HepG2 (cell line): Measurements from ENCODE around the gene TRIM54. TPM values are rescaled to one million over a fixed set of nuclear protein-coding genes. Genes with fewer than 3 reads are reported as not detected.

Experiments used
- CBX2 ChIP-seq, 2 experiments: fragments of 200-600 bp in 1 of 2; sonication (generic); formaldehyde crosslinking in 1 of 2; IDR thresholded peaks; 2 replicates each; pipeline versions ENCODE4 v1.7.0 to v1.8.1; 2018 to 2022; ENCODE audit warnings: low read depth in 2 of 2, low read length in 1 of 2, mild to moderate bottlenecking in 1 of 2, missing genetic modification reagents in 1 of 2
- GTF2F1 ChIP-seq: fragments of 150-350 bp; IDR thresholded peaks from 2 replicates; pipeline ENCODE4 v1.6.1; 2014; ENCODE audit warnings: low read length
- HNRNPH1 ChIP-seq: fragments of 200-400 bp; formaldehyde crosslinking; optimal IDR thresholded peaks from 2 replicates; pipeline ENCODE3; 2017; ENCODE audit warnings: mild to moderate bottlenecking, low read depth, low read length
- MYC ChIP-seq: sonication (generic); formaldehyde crosslinking; IDR thresholded peaks from 2 replicates; pipeline ENCODE4 v1.9.0; 2021; ENCODE audit warnings: missing genetic modification reagents, borderline replicate concordance
- RBM22 ChIP-seq: fragments of 200-400 bp; formaldehyde crosslinking; optimal IDR thresholded peaks from 2 replicates; pipeline ENCODE3; 2017; ENCODE audit warnings: mild to moderate bottlenecking, low read length, moderate library complexity
- SETDB1 ChIP-seq: sonication (generic); formaldehyde crosslinking; IDR thresholded peaks from 2 replicates; pipeline ENCODE4 v1.5.1; 2020; ENCODE audit warnings: missing genetic modification reagents, mild to moderate bottlenecking, borderline replicate concordance
- TP53 ChIP-seq: sonication (generic); formaldehyde crosslinking; conservative IDR thresholded peaks from 2 replicates; pipeline ENCODE4 v1.4.0; 2020; ENCODE audit warnings: missing genetic modification reagents
- ZBTB20 ChIP-seq: sonication (generic); formaldehyde crosslinking; IDR thresholded peaks from 2 replicates; pipeline ENCODE4 v1.8.1; 2023; ENCODE audit warnings: missing genetic modification reagents, low read depth, mild to moderate bottlenecking, borderline replicate concordance
- ZBTB7A ChIP-seq: sonication (generic); formaldehyde crosslinking; IDR thresholded peaks from 2 replicates; pipeline ENCODE4 v1.8.0; 2022; ENCODE audit warnings: mild to moderate bottlenecking, missing genetic modification reagents
- ZNF143 ChIP-seq: sonication (generic); formaldehyde crosslinking; IDR thresholded peaks from 2 replicates; pipeline ENCODE4 v1.4.0; 2020; ENCODE audit warnings: missing genetic modification reagents
- ZNF383 ChIP-seq: sonication (generic); formaldehyde crosslinking; IDR thresholded peaks from 2 replicates; pipeline ENCODE4 v1.4.0; 2020; ENCODE audit warnings: missing genetic modification reagents, mild to moderate bottlenecking, borderline replicate concordance
- ZNF570 ChIP-seq: sonication (generic); formaldehyde crosslinking; IDR thresholded peaks from 2 replicates; pipeline ENCODE4 v1.4.0; 2020; ENCODE audit warnings: mild to moderate bottlenecking, missing genetic modification reagents, borderline replicate concordance
- ZNF614 ChIP-seq: IDR thresholded peaks from 2 replicates; pipeline ENCODE4 v1.6.1; 2018; ENCODE audit warnings: missing biosample characterization, missing genetic modification reagents, inconsistent platforms, borderline replicate concordance
- ZNF616 ChIP-seq: sonication (generic); formaldehyde crosslinking; IDR thresholded peaks from 2 replicates; pipeline ENCODE4 v1.5.0; 2020; ENCODE audit warnings: low read depth, mild to moderate bottlenecking, missing genetic modification reagents
- ZNF7 ChIP-seq: IDR thresholded peaks from 2 replicates; pipeline ENCODE4 v1.6.1; 2016; ENCODE audit warnings: missing biosample characterization, missing genetic modification reagents
- ZNF720 ChIP-seq: sonication (generic); formaldehyde crosslinking; IDR thresholded peaks from 2 replicates; pipeline ENCODE4 v1.4.0; 2020; ENCODE audit warnings: missing genetic modification reagents
- polyA plus RNA-seq, 8 experiments: library from polyadenylated mRNA; depleted of rRNA in 3 of 8; stranded (reverse) in 7 of 8; unstranded in 1 of 8; fragments of >200 nt; fragmentation: Illumina TruSeq in 4 of 8; extraction: Trizol in 4 of 8; gene quantifications; 2 replicates each; pipeline versions ENCODE4 v1.2.1 to v1.2.3, GENCODE V29; 2011 to 2016; ENCODE audit warnings: low read depth in 4 of 8, missing spikeins in 1 of 8, mixed read lengths in 1 of 8; ENCODE audit not compliant: insufficient read depth in 1 of 8
- total RNA-seq, 5 experiments: library from RNA; depleted of rRNA; stranded (reverse); fragments of >200 nt; fragmentation: Illumina TruSeq; extraction: Trizol; gene quantifications; 2 replicates each; pipeline ENCODE4 v1.2.3, GENCODE V29; 2016; ENCODE audit warnings: low read depth in 1 of 5
- TF ChIP-seq, protein P1 (sequence below): sonication (generic); formaldehyde crosslinking; IDR thresholded peaks from 2 replicates; pipeline ENCODE4 v1.4.0; 2020; ENCODE audit warnings: missing genetic modification reagents
- TF ChIP-seq, protein P2 (sequence below): sonication (generic); formaldehyde crosslinking; IDR thresholded peaks from 2 replicates; pipeline ENCODE4 v1.4.0; 2020; ENCODE audit warnings: missing genetic modification reagents
- TF ChIP-seq, protein P3 (sequence below): IDR thresholded peaks from 2 replicates; pipeline ENCODE4 v1.6.1; 2016; ENCODE audit warnings: missing genetic modification reagents, missing compliant biosample characterization

Gene TRIM54
- total and polyA plus RNA-seq, 2 of the 13 experiments (the other 11 are each of a cell fraction or from before 2014, with no cell fraction given), result 0.07 to 0.13 TPM

DNA sequence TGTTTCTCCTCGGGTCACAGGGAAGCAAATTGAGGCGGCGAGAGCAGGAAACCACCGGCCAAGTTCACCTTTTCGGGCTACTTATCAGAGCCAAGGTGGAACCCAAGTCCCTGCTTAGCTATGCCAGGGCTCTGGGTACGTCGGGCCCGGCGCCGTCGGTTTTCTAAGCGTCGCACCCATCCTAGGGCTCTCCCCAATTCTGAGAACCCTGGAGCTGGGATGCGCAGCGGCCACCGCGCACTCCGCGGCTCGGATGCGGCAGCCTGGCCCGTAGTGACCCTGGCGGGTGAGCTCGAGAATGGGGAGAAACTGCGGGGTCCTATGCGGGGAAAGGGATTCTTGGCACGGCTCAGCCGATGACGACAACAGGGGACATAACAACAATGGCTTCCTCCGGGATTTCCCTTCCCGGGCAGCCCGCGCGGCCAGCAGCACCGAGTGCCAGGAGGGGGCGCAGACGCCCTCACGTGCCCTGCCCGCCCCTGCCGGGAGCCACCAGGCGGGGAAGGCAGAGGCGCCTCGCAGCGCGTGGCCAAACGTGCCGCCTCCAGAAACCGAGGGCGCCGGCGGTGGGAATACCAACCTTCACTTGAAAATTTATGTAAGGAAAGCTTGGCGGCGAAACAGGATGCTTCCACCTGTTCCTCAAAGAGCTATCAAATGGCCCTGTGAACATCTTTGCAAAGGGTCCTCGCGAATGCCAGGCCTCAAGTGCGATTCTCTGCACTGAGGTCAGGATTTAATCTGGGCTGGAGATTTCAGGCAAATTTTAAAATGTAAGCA is 17.3 kb upstream of the TRIM54 start (continued):
- TF ChIP-seq ZBTB20 (no peak), ZNF383 (CRISPR knock-in tag) (no peak), CBX2 (IDR thresholded peaks at IDR 0.05; ENCODE audit: low read depth, low read length) (no peak), CBX2 (CRISPR knock-in tag; IDR thresholded peaks at IDR 0.05; ENCODE audit: low read depth) (peak; percentile 95; the same call in 1 of the 2 replicates), TP53 (CRISPR knock-in tag) (no peak), ZNF614 (CRISPR knock-in tag) (no peak), HNRNPH1 (no peak), ZBTB7A (peak; percentile 76), ZNF570 (CRISPR knock-in tag) (no peak), RBM22 (no peak), ZNF720 (CRISPR knock-in tag) (no peak), SETDB1 (no peak), ZNF616 (peak; percentile 92), ZNF7 (CRISPR knock-in tag) (no peak), ZNF143 (CRISPR knock-in tag) (peak; percentile 45; the same call in 1 of the 2 replicates), GTF2F1 (no peak), MYC (CRISPR knock-in tag) (peak; percentile 90)
- TF ChIP-seq, protein P1, sequence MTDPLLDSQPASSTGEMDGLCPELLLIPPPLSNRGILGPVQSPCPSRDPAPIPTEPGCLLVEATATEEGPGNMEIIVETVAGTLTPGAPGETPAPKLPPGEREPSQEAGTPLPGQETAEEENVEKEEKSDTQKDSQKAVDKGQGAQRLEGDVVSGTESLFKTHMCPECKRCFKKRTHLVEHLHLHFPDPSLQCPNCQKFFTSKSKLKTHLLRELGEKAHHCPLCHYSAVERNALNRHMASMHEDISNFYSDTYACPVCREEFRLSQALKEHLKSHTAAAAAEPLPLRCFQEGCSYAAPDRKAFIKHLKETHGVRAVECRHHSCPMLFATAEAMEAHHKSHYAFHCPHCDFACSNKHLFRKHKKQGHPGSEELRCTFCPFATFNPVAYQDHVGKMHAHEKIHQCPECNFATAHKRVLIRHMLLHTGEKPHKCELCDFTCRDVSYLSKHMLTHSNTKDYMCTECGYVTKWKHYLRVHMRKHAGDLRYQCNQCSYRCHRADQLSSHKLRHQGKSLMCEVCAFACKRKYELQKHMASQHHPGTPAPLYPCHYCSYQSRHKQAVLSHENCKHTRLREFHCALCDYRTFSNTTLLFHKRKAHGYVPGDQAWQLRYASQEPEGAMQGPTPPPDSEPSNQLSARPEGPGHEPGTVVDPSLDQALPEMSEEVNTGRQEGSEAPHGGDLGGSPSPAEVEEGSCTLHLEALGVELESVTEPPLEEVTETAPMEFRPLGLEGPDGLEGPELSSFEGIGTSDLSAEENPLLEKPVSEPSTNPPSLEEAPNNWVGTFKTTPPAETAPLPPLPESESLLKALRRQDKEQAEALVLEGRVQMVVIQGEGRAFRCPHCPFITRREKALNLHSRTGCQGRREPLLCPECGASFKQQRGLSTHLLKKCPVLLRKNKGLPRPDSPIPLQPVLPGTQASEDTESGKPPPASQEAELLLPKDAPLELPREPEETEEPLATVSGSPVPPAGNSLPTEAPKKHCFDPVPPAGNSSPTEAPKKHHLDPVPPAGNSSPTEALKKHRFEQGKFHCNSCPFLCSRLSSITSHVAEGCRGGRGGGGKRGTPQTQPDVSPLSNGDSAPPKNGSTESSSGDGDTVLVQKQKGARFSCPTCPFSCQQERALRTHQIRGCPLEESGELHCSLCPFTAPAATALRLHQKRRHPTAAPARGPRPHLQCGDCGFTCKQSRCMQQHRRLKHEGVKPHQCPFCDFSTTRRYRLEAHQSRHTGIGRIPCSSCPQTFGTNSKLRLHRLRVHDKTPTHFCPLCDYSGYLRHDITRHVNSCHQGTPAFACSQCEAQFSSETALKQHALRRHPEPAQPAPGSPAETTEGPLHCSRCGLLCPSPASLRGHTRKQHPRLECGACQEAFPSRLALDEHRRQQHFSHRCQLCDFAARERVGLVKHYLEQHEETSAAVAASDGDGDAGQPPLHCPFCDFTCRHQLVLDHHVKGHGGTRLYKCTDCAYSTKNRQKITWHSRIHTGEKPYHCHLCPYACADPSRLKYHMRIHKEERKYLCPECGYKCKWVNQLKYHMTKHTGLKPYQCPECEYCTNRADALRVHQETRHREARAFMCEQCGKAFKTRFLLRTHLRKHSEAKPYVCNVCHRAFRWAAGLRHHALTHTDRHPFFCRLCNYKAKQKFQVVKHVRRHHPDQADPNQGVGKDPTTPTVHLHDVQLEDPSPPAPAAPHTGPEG (CRISPR knock-in tag), result 0 out of 2 replicates have a peak, but pooled peaks have one; percentile 54
- TF ChIP-seq, protein P2, sequence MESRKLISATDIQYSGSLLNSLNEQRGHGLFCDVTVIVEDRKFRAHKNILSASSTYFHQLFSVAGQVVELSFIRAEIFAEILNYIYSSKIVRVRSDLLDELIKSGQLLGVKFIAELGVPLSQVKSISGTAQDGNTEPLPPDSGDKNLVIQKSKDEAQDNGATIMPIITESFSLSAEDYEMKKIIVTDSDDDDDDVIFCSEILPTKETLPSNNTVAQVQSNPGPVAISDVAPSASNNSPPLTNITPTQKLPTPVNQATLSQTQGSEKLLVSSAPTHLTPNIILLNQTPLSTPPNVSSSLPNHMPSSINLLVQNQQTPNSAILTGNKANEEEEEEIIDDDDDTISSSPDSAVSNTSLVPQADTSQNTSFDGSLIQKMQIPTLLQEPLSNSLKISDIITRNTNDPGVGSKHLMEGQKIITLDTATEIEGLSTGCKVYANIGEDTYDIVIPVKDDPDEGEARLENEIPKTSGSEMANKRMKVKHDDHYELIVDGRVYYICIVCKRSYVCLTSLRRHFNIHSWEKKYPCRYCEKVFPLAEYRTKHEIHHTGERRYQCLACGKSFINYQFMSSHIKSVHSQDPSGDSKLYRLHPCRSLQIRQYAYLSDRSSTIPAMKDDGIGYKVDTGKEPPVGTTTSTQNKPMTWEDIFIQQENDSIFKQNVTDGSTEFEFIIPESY (CRISPR knock-in tag), result peak; percentile 60; the same call in 1 of the 2 replicates
- TF ChIP-seq, protein P3, sequence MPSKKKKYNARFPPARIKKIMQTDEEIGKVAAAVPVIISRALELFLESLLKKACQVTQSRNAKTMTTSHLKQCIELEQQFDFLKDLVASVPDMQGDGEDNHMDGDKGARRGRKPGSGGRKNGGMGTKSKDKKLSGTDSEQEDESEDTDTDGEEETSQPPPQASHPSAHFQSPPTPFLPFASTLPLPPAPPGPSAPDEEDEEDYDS, result peak; percentile 29; the same call in 1 of the 2 replicates
